ENCODE measurements around the gene TMEM147. TPM values are rescaled to one million over a fixed set of nuclear protein-coding genes. Genes with fewer than 3 reads are reported as not detected.

TMEM147 gene
- total RNA-seq, 4 donors from 2014 or later: 34.6 to 111 (median 50.0) TPM

GRCh38 chr19:35596366-35596999, 51.1 kb downstream of the TMEM147 start:
- Histone ChIP-seq H3K27ac (no peak overlapping the region), H3K4me1 (no peaks in the 10 kb centered on the region), H3K4me3 (no peak overlapping the region), H3K27me3 (no peaks in the 10 kb centered on the region), H3K36me3 (no peaks in the 10 kb centered on the region), H3K9me3 (no peaks in the 10 kb centered on the region)
- TF ChIP-seq, protein P1, sequence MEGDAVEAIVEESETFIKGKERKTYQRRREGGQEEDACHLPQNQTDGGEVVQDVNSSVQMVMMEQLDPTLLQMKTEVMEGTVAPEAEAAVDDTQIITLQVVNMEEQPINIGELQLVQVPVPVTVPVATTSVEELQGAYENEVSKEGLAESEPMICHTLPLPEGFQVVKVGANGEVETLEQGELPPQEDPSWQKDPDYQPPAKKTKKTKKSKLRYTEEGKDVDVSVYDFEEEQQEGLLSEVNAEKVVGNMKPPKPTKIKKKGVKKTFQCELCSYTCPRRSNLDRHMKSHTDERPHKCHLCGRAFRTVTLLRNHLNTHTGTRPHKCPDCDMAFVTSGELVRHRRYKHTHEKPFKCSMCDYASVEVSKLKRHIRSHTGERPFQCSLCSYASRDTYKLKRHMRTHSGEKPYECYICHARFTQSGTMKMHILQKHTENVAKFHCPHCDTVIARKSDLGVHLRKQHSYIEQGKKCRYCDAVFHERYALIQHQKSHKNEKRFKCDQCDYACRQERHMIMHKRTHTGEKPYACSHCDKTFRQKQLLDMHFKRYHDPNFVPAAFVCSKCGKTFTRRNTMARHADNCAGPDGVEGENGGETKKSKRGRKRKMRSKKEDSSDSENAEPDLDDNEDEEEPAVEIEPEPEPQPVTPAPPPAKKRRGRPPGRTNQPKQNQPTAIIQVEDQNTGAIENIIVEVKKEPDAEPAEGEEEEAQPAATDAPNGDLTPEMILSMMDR (IDR thresholded peaks at IDR 0.05): no peak
- no peak for TF ChIP-seq POLR2A (IDR thresholded peaks at IDR 0.05)
- intact Hi-C loops (cut with DNase I; ENCODE audit: low total_unique reads): no loop called here
- no peak for DNase-seq

Other genes starting within 250 kb of the TMEM147 start
- gene CD22, start 216.4 kb upstream of the TMEM147 start, total RNA-seq: 1 to 10 TPM in 2 of 4 donors, under 1 TPM in 2; under 0.01 to 9.4 (median 1.3) TPM
- under 1 TPM in 1 of 4 donors, not detected in 3; 0.21 TPM for gene FFAR1, start 197.7 kb upstream of the TMEM147 start, total RNA-seq
- gene FFAR3, start 187.2 kb upstream of the TMEM147 start, total RNA-seq: not detected
- gene GPR42, start 174.6 kb upstream of the TMEM147 start, total RNA-seq: not detected
- under 1 TPM in 2 of 4 donors, not detected in 2; 0.21 TPM for gene FFAR2, start 97.4 kb upstream of the TMEM147 start, total RNA-seq
- not detected for gene KRTDAP, start 55.2 kb upstream of the TMEM147 start, total RNA-seq
- gene DMKN, start 32.0 kb upstream of the TMEM147 start, total RNA-seq: 10 to 100 TPM in 3 of 4 donors, 1 to 10 TPM in 1; 4.4 to 73.7 (median 39.5) TPM
- gene SBSN, start 17.3 kb upstream of the TMEM147 start, total RNA-seq: under 1 TPM in 1 of 4 donors, not detected in 3; 0.37 TPM
- gene GAPDHS, start 12.2 kb upstream of the TMEM147 start, total RNA-seq: not detected
- under 1 TPM in 1 of 4 donors, not detected in 3; 0.14 TPM for gene ATP4A, start 18.0 kb downstream of the TMEM147 start, total RNA-seq
- not detected for gene PMIS2, start 40.5 kb downstream of the TMEM147 start, total RNA-seq
- gene HAUS5, start 67.1 kb downstream of the TMEM147 start, total RNA-seq: 10 to 100 TPM in 3 of 4 donors, 1 to 10 TPM in 1; 6.1 to 37.9 (median 17.7) TPM
- 10 to 100 TPM; 23.8 to 60.0 (median 31.5) TPM for gene RBM42, start 83.4 kb downstream of the TMEM147 start, total RNA-seq
- 1 to 10 TPM in 1 of 4 donors, under 1 TPM in 1, not detected in 2; 0.48 to 1.6 TPM for gene ETV2, start 96.1 kb downstream of the TMEM147 start, total RNA-seq
- 100 to 1,000 TPM in 3 of 4 donors, 10 to 100 TPM in 1; 47.4 to 344 (median 208) TPM for gene COX6B1, start 102.7 kb downstream of the TMEM147 start, total RNA-seq
- under 1 TPM in 1 of 4 donors, not detected in 3; 0.91 TPM for gene UPK1A, start 120.9 kb downstream of the TMEM147 start, total RNA-seq
- not detected for gene ZBTB32, start 158.9 kb downstream of the TMEM147 start, total RNA-seq
- gene KMT2B, start 172.4 kb downstream of the TMEM147 start, total RNA-seq: 10 to 100 TPM in 3 of 4 donors, 1 to 10 TPM in 1; 5.0 to 60.8 (median 16.8) TPM
- 1 to 10 TPM in 3 of 4 donors, under 1 TPM in 1; 0.77 to 5.3 (median 2.2) TPM for gene IGFLR1, start 196.8 kb downstream of the TMEM147 start, total RNA-seq
- gene U2AF1L4, start 199.8 kb downstream of the TMEM147 start, total RNA-seq: 100 to 1,000 TPM in 1 of 4 donors, 10 to 100 TPM in 2, 1 to 10 TPM in 1; 6.5 to 116 (median 19.5) TPM
- 10 to 100 TPM in 3 of 4 donors, 1 to 10 TPM in 1; 5.3 to 37.3 (median 18.8) TPM for gene PSENEN, start 200.0 kb downstream of the TMEM147 start, total RNA-seq
- 10 to 100 TPM in 3 of 4 donors, 1 to 10 TPM in 1; 6.8 to 31.6 (median 16.9) TPM for gene LIN37, start 202.9 kb downstream of the TMEM147 start, total RNA-seq
- 100 to 1,000 TPM in 3 of 4 donors, 10 to 100 TPM in 1; 24.5 to 217 (median 134) TPM for gene HSPB6, start 211.4 kb downstream of the TMEM147 start, total RNA-seq
- 10 to 100 TPM in 1 of 4 donors, 1 to 10 TPM in 3; 1.0 to 52.6 (median 4.1) TPM for gene PROSER3, start 212.6 kb downstream of the TMEM147 start, total RNA-seq
- 10 to 100 TPM in 2 of 4 donors, 1 to 10 TPM in 1, under 1 TPM in 1; 0.26 to 43.4 (median 8.9) TPM for gene ARHGAP33, start 229.9 kb downstream of the TMEM147 start, total RNA-seq

Measured in uterus (tissue), 4 donors.